ENCODE data around the gene APLP1.
"Not testable (repeated sequence)": the region's sequence is repeated elsewhere in the genome, so short reads cannot be mapped to it uniquely, and the experiment has no call there.

Gene APLP1

DNA sequence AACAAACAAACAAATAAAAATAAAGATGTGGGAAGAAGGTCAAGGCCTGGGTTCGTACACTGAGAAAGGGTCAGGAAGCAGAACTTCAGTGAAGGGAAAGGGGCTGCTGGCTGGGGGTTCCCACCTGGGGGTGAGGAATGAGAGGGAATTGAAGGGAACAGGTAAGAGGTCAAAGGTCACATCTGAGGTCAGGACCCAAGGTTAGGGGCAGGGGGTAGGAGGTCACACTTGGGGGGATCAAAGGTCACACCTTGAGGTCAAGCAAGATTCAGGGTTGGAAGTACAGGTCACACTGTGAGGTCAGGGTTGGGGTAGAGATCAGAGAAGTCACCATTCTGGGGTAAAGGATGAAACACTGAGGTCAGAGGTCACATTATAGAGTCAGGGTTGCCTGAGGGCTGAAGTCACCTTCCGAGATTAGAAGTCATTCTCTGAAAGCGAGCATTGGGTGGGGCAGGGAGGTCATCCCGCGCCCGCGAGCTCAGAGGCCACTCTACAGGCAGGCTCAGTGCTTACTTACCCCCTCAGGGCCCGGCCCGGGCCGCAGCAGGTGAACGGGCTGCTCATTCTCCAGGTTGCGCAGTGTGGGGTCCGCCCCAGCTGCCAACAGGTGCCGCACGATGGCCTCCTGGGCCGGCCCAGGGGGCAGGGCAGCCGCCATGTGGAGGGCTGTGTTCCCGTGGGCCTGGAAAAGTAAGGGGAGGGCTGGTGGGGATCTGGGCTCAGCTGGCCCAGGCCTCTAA, 21.2 kb downstream of the APLP1 start:
- Mint-ChIP-seq H3K27me3 (no peaks in the 10 kb centered on the region), H3K27ac (no peak overlapping the region), H3K9me3 (no peaks in the 10 kb centered on the region), H3K4me1 (peaks cover 41% of the 10 kb centered on the region), H3K4me3 (no peak overlapping the region)
- DNase-seq = no peak
- peak; percentile 39 for ATAC-seq

DNA sequence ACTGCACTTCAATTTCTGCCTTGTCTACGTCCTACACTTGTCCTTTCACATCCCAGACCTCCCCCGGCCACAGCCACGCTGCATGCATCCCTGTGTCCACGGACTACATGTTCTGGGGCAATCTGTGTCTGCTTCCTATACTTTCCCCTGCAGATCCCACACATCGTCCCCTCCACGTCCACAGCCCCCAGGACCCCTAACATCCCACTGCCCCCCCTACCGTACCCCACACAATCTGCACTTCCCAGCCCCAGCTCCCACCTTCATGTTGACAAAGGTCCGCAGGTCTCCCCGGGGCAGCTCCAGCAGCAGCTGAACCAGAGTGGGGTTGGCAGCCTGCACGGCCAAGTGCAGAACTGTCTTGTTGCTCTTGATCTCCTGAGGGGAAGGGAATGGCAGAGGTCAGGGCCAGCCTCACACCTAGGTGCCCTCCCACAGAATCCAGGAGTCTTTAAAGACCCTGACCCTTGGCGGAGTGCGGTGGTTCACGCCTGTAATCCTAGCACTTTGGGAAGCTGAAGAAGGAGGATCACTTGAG, 21.8 kb downstream of the APLP1 start:
- Mint-ChIP-seq H3K4me3 (no peak overlapping the region), H3K27me3 (no peaks in the 10 kb centered on the region), H3K4me1 (peaks cover 41% of the 10 kb centered on the region), H3K9me3 (no peaks in the 10 kb centered on the region), H3K27ac (no peak overlapping the region)
- ATAC-seq (no peak), DNase-seq (no peak)

DNA sequence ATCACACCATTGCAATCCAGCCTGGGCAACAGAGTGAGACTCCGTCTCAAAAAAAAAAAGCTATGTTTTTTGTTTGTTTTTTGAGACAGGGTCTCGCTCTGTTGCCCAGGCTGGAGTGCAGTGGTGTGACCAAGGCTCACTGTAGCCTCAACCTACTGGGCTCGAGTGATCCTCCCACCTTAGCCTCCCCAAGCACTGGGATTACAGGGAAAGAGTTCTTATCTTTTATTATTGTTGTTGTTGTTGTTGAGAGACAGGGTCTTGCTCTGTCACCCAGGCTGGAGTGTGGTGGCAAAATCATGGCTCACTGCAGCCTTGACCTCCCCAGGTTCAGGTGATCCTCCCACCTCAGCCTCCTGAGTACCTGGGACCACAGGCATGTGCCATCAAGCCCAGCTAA, 23.4 kb downstream of the APLP1 start:
- not testable (repeated sequence) for H3K9me3 Mint-ChIP-seq, H3K27ac Mint-ChIP-seq, DNase-seq, H3K4me3 Mint-ChIP-seq, ATAC-seq, H3K27me3 Mint-ChIP-seq
- peaks cover 50% of the 10 kb centered on the region for H3K4me1 Mint-ChIP-seq

DNA sequence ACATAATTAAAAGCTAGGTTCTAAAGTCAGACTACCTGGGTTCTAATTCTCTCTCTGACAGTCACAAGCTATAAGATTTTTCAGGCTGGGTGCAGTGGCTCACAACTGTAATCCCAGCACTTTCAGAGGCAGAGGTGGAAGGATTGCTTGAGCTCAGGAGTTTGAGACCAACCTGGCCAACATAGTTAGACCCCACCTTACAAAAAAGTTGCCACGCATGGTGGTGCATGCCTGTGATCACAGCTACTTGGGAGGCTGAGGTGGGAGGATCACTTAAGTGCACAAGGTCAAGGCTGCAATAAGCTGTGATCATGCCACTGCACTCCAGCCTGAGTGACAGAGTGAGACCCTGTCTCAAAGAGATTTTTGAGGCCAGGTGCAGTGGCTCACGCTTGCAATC, 26.0 kb downstream of the APLP1 start:
- Mint-ChIP-seq H3K4me1 (peaks cover 60% of the 10 kb centered on the region), H3K27me3 (no peaks in the 10 kb centered on the region), H3K9me3 (no peaks in the 10 kb centered on the region), H3K27ac (no peak overlapping the region), H3K4me3 (no peak overlapping the region)
- DNase-seq (no peak), ATAC-seq (no peak)

DNA sequence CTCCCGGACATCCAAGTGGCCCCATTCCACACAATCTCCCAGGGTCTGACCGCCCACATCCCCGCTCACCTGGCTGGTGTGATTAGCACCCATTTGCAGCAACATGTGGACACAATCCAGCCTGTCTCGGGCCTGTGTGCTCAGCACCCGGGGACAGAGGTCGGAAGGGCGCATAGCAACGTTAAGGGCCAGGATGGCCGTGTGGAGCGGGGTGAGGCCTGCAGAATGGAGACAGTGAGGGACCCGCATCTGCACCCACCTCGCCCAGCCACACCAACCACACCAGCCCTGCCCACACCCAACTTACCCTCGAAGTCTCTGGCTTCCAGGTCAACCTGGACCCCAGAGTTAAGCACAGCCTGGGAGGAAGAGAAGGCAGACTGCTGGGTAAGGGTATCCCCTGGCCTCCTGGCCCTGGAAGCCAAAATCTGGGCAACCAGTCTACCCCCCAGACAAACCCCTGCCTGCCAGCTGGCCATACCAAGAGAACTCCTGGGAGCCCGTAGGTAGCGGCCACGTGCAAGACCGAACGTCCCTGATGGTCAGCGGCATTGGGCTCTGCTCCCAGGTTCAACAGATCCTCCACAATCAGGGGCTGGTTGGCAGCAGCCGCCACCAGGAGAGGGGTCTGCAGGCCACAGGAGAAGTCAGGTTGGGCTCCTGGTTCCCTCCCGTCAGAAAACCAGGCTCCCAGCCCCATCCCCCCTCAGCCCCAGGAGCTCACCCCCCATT, 27.7 kb downstream of the APLP1 start:
- ATAC-seq (no peak), DNase-seq (no peak)
- Mint-ChIP-seq H3K27me3 (no peaks in the 10 kb centered on the region), H3K4me1 (peaks cover 61% of the 10 kb centered on the region), H3K4me3 (peak overlapping the region; percentile 33 to 66), H3K27ac (peak overlapping the region in 1 of 2 donors; percentile 6), H3K9me3 (no peaks in the 10 kb centered on the region)

- peak overlapping the region in 1 of 2 donors; percentile 66 for H3K4me3 Mint-ChIP-seq
- H3K27me3 Mint-ChIP-seq = no peaks in the 10 kb centered on the region
Observed at GRCh38 chr19:35896643-35897040, 28.3 kb downstream of the APLP1 start.

GRCh38 chr19:35897706-35898451, 29.5 kb downstream of the APLP1 start:
- Mint-ChIP-seq H3K4me1 (peaks cover 70% of the 10 kb centered on the region), H3K27me3 (no peaks in the 10 kb centered on the region), H3K9me3 (no peaks in the 10 kb centered on the region), H3K27ac (peak overlapping the region; percentile 61 to 96), H3K4me3 (peak overlapping the region; percentile 92 to 93)
- ATAC-seq = no peak
- no peak for DNase-seq

More at GRCh38 chr19:35896643-35897040, 28.3 kb downstream of the APLP1 start:
- DNase-seq (no peak), ATAC-seq (no peak)
- peaks cover 65% of the 10 kb centered on the region for H3K4me1 Mint-ChIP-seq
- no peaks in the 10 kb centered on the region for H3K9me3 Mint-ChIP-seq
- H3K27ac Mint-ChIP-seq = peak overlapping the region; percentile 34 to 52

- Mint-ChIP-seq H3K4me1 (peaks cover 70% of the 10 kb centered on the region), H3K27ac (peak overlapping the region; percentile 96), H3K9me3 (no peaks in the 10 kb centered on the region), H3K4me3 (peak overlapping the region; percentile 92 to 93), H3K27me3 (no peaks in the 10 kb centered on the region)
- DNase-seq (no peak), ATAC-seq (no peak)
Observed at GRCh38 chr19:35898499-35898809, 30.1 kb downstream of the APLP1 start.

GRCh38 chr19:35899547-35900214, 31.3 kb downstream of the APLP1 start:
- Mint-ChIP-seq H3K27me3 (no peaks in the 10 kb centered on the region), H3K4me3 (peak overlapping the region; percentile 92 to 93), H3K27ac (peak overlapping the region; percentile 96), H3K4me1 (peaks cover 79% of the 10 kb centered on the region), H3K9me3 (no peaks in the 10 kb centered on the region)
- DNase-seq = peak; percentile 82 to 88
- ATAC-seq = peak; percentile 72

DNA sequence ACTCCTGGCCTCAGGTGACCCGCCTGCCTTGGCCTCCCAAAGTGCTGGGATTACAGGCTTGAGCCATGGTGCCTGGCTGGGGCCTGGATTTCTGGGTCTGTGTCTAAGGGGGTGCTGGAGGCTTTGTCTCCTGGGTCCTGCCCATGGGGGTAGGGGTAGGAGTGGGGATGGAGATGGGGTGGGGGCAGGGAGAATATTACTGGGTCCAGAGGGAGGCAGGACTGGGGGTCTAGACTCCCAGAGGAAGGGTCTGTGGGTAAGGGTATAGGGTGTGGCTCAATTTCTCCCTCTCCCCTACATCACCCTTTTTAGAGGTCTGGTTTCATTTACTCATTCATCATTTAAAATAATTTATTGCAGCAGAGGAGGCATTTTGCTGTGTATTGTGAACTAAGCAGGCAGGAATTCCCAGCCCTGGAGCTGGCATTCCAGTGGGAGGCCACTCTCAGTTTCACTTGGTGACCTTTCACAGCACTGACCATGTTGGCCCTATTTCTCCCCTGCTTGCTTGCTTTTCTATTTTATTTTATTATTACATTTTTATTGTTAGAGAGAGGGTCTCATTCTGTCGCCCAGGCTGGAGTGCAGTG, 32.8 kb downstream of the APLP1 start:
- Mint-ChIP-seq H3K27me3 (no peaks in the 10 kb centered on the region), H3K4me1 (peaks cover 78% of the 10 kb centered on the region), H3K4me3 (peak overlapping the region; percentile 92 to 93), H3K9me3 (no peaks in the 10 kb centered on the region), H3K27ac (peak overlapping the region; percentile 96)
- DNase-seq (no peak), ATAC-seq (no peak)

DNA sequence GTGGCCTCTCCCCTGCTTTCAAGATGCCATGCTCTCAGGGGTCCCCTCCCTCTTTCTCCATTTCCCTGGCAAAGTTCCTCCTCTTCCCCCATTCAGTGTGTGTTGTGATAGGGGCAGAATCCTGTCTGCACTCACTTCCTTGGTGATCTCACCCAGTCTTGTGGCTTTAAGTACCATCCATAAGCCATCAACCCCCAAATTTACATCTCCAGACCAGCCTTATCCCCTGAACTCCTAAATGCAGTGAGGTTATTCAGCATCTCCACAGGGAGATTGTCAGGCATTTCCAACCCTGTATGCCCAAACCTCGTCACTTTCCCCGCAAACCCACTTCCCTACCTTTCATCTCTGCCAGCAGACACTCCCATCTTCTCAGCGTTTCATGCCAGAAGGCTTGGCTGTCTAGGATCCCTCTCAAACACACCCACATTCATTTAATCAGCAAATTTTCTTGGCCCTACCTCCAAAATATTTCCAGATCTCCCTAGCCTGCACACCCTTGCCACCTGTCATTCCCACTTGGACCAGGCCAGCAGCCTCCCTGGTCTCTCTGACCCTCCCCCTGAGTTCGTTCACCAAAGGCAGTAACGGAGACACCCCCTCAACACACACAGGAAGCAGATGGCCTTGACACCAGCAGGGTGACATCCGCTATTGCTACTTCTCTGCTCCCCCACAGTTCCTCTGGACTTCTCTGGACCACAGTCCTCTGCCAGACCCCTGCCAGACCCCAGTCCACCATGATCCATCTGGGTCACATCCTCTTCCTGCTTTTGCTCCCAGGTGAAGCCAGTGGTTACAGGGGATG, 33.7 kb downstream of the APLP1 start, which contains the start of gene HCST:
Gene HCST (plus strand): TSS at position 676 of the 808 bp plus-strand sequence. CDS start 65 bp downstream, at position 741.
- Mint-ChIP-seq H3K9me3 (no peaks in the 10 kb centered on the region), H3K27ac (peak within 1 kb of the TSS; percentile 94 to 96), H3K4me1 (peaks cover 71% of the 10 kb centered on the region), H3K4me3 (peak within 1 kb of the TSS; percentile 92 to 93), H3K27me3 (no peaks in the 10 kb centered on the region)
- ATAC-seq = peak; percentile 38
- DNase-seq = peak; percentile 44 to 49

- ATAC-seq (no peak), DNase-seq (no peak)
- Mint-ChIP-seq H3K27me3 (no peaks in the 10 kb centered on the region), H3K4me1 (peaks cover 72% of the 10 kb centered on the region), H3K9me3 (no peaks in the 10 kb centered on the region), H3K4me3 (peak overlapping the region; percentile 92 to 93), H3K27ac (peak overlapping the region; percentile 94 to 96)
Observed at GRCh38 chr19:35902870-35903475, 34.6 kb downstream of the APLP1 start.

DNA sequence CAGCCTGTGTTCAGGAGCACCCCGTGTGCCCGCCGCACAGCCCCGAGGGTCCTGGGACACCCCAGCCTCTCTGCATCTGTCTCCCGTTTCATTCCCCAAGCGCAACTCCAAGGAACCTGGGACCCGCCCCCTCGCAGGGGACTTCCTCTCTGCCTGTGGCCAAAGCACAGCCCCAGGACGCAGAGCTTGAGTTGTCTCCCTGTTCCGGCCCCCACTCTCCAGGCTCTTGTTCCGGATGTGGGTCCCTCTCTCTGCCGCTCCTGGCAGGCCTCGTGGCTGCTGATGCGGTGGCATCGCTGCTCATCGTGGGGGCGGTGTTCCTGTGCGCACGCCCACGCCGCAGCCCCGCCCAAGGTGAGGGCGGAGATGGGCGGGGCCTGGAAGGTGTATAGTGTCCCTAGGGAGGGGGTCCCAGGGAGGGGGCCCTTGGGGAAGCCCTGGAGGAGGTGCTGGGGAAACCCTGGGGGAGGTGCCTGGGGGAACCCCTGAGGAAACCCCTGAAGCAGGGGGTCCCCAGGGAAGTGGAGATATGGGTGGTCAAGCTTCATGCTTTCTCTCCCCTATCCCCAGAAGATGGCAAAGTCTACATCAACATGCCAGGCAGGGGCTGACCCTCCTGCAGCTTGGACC, 35.3 kb downstream of the APLP1 start:
- no peaks in the 10 kb centered on the region for H3K9me3 Mint-ChIP-seq
- DNase-seq (peak; percentile 80 to 93), ATAC-seq (peak; percentile 81)
- peak overlapping the region; percentile 92 to 93 for H3K4me3 Mint-ChIP-seq
- peaks cover 71% of the 10 kb centered on the region for H3K4me1 Mint-ChIP-seq
- peak overlapping the region; percentile 94 to 96 for H3K27ac Mint-ChIP-seq
- no peaks in the 10 kb centered on the region for H3K27me3 Mint-ChIP-seq

Measured in stimulated activated naive CD8-positive, alpha-beta T cell treated with anti-CD3 and anti-CD28 coated beads, Interleukin-15, amount 100 ng/mL, for 72 hours (primary cell).